ENCODE measurements around the gene STON1.

DNA sequence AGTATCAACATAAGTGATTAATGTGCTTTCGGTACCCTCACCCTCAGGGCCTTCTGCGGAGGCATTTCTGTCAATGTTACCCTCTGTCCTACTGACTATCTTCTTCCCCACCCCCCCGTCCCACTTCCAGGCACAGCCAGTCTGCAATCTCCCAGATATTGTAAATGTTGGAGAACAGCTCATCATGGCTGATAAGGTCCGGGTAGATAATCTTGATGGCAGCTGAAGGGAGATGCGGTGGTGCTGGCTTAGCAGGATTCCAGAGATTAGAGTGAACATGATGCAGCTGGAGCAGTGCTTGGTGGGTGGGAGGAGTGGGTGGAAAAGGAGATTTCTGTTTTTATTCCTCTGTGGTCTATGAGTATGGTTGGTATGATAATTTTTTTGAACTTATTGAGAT, 103.2 kb downstream of the STON1 start:
- TF ChIP-seq, protein P1, sequence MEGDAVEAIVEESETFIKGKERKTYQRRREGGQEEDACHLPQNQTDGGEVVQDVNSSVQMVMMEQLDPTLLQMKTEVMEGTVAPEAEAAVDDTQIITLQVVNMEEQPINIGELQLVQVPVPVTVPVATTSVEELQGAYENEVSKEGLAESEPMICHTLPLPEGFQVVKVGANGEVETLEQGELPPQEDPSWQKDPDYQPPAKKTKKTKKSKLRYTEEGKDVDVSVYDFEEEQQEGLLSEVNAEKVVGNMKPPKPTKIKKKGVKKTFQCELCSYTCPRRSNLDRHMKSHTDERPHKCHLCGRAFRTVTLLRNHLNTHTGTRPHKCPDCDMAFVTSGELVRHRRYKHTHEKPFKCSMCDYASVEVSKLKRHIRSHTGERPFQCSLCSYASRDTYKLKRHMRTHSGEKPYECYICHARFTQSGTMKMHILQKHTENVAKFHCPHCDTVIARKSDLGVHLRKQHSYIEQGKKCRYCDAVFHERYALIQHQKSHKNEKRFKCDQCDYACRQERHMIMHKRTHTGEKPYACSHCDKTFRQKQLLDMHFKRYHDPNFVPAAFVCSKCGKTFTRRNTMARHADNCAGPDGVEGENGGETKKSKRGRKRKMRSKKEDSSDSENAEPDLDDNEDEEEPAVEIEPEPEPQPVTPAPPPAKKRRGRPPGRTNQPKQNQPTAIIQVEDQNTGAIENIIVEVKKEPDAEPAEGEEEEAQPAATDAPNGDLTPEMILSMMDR (IDR thresholded peaks at IDR 0.05; ENCODE audit: low read length), result no peak
- TF ChIP-seq EZH2 (IDR thresholded peaks at IDR 0.05; ENCODE audit: borderline replicate concordance, low read length), result no peak
